Upper lobe of left lung (tissue), 6 donors: ENCODE results near the gene RASSF7. TPM values are rescaled to one million over a fixed set of nuclear protein-coding genes. Genes with fewer than 3 reads are reported as not detected.

Experiments
- ATAC-seq, 2 donors: fragments of 200-7000 bp; cut with Tn5 transposase; one replicate each; pipeline ENCODE4 v1.9.1; 2022; ENCODE audit warnings: mild to moderate bottlenecking in 2 of 2, moderate library complexity in 2 of 2; ENCODE audit not compliant: low FRiP score in 2 of 2
- DNase-seq, 2 donors: peaks; one replicate each; pipeline ENCODE4 v3.0.0-alpha.2; 2019 to 2020
- H3K27ac ChIP-seq, 4 donors: fragments of 200-600 bp; sonication (generic); one replicate each; pipeline ENCODE4 v1.5.1; 2016 to 2019
- H3K27me3 ChIP-seq, 4 donors: fragments of 200-600 bp; sonication (generic); one replicate each; pipeline ENCODE4 v1.5.1; 2017 to 2019
- H3K36me3 ChIP-seq, 4 donors: fragments of 200-600 bp; sonication (generic); one replicate each; pipeline ENCODE4 v1.5.1; 2016 to 2019
- H3K4me1 ChIP-seq, 4 donors: fragments of 200-600 bp; sonication (generic); one replicate each; pipeline ENCODE4 v1.5.1; 2018 to 2019
- H3K4me3 ChIP-seq, 4 donors: fragments of 200-600 bp; sonication (generic); one replicate each; pipeline ENCODE4 v1.5.1; 2017 to 2019; ENCODE audit warnings: mild to moderate bottlenecking in 2 of 4, moderate library complexity in 1 of 4
- H3K9me3 ChIP-seq, 4 donors: fragments of 200-600 bp; sonication (generic); one replicate each; pipeline ENCODE4 v1.5.1; 2018 to 2019
- CTCF ChIP-seq, 6 experiments: fragments of 450-650 bp in 4 of 6; fragments of 200-600 bp in 2 of 6; sonication (generic) in 2 of 6; IDR thresholded peaks; one replicate each; pipeline ENCODE4 v1.5.1; 2016 to 2019; ENCODE audit warnings: antibody characterized with exemption in 6 of 6
- EP300 ChIP-seq, 4 donors: sonication (generic); formaldehyde crosslinking; IDR thresholded peaks; one replicate each; pipeline ENCODE4 v1.5.1; 2017; ENCODE audit warnings: antibody characterized with exemption in 4 of 4, control low read depth in 2 of 4
- POLR2A ChIP-seq, 4 donors: fragments of 450-650 bp; IDR thresholded peaks; one replicate each; pipeline ENCODE4 v1.5.1; 2016 to 2017; ENCODE audit warnings: antibody characterized with exemption in 4 of 4, mild to moderate bottlenecking in 2 of 4
- POLR2AphosphoS5 ChIP-seq, 2 donors: sonication (generic); formaldehyde crosslinking; IDR thresholded peaks; one replicate each; pipeline ENCODE4 v1.5.1; 2017; ENCODE audit warnings: antibody characterized with exemption in 2 of 2
- WGBS, 2 donors: methylation state at CpG; one replicate each; pipeline ENCODE4 v1.1.5; 2017 to 2018; 5-methylcytosine and 5-hydroxymethylcytosine counted together
- total RNA-seq, 6 donors: library from RNA; depleted of rRNA in 4 of 6; stranded (reverse); fragments of >200 nt in 4 of 6; gene quantifications; one replicate each; pipeline versions ENCODE4 v1.1.0 to v1.2.1, GENCODE V29; 2016 to 2021
- donor health status: DM: no; HTN: no; CAD: no; lungs with moderate emphysema.
- donor health status: DM: no; HTN: yes; CAD: no; lungs with severe emphysema.

The RASSF7 gene
- total RNA-seq, 6 donors from 2014 or later = 80.2 to 222 (median 129) TPM

GRCh38 chr11:578276-579035, 17.7 kb downstream of the RASSF7 start:
- DNase-seq = no peak
- H3K4me3 ChIP-seq = no peak overlapping the region
- TF ChIP-seq CTCF (IDR thresholded peaks at IDR 0.05) (no peak), POLR2AphosphoS5 (IDR thresholded peaks at IDR 0.05) (no peak), EP300 (IDR thresholded peaks at IDR 0.05) (no peak), POLR2A (IDR thresholded peaks at IDR 0.05) (no peak)

GRCh38 chr11:579830-580601, 19.2 kb downstream of the RASSF7 start:
- no peak overlapping the region for H3K4me3 ChIP-seq
- no peaks in the 10 kb centered on the region for H3K27me3 ChIP-seq
- DNase-seq (no peak), ATAC-seq (no peak)
- no peaks in the 10 kb centered on the region for H3K9me3 ChIP-seq
- 83 to 91% methylated on average over 15 to 20 of the region's 20 CpGs for WGBS, 2 donors
- no peak overlapping the region for H3K27ac ChIP-seq
- TF ChIP-seq EP300 (IDR thresholded peaks at IDR 0.05) = no peak
- no peak for TF ChIP-seq POLR2AphosphoS5 (IDR thresholded peaks at IDR 0.05)
- H3K36me3 ChIP-seq = peaks cover 4 to 28% (median 24%) of the 10 kb centered on the region in 4 donors
- H3K4me1 ChIP-seq = peaks cover 34 to 49% (median 38%) of the 10 kb centered on the region in 4 donors

More at GRCh38 chr11:578276-579035, 17.7 kb downstream of the RASSF7 start:
- Histone ChIP-seq H3K27me3 (no peaks in the 10 kb centered on the region), H3K36me3 (peaks cover 4 to 19% (median 15%) of the 10 kb centered on the region in 4 donors), H3K4me1 (peaks cover 44 to 59% (median 49%) of the 10 kb centered on the region in 4 donors), H3K27ac (no peak overlapping the region), H3K9me3 (no peaks in the 10 kb centered on the region)
- ATAC-seq = no peak
- WGBS, 2 donors = 79 to 81% methylated on average over 20 to 21 of the region's 21 CpGs

- peaks cover 4 to 36% (median 27%) of the 10 kb centered on the region in 4 donors for H3K36me3 ChIP-seq
- WGBS, 2 donors = 88 to 91% methylated on average over 14 of the region's 14 CpGs
- H3K9me3 ChIP-seq = no peaks in the 10 kb centered on the region
- H3K4me3 ChIP-seq = no peak overlapping the region
- peaks cover 29 to 43% (median 33%) of the 10 kb centered on the region in 4 donors for H3K4me1 ChIP-seq
- TF ChIP-seq POLR2A (IDR thresholded peaks at IDR 0.05) (no peak), EP300 (IDR thresholded peaks at IDR 0.05) (no peak), CTCF (IDR thresholded peaks at IDR 0.05) (no peak), POLR2AphosphoS5 (IDR thresholded peaks at IDR 0.05) (no peak)
- DNase-seq = peak in 1 of 2 donors; percentile 59
- H3K27ac ChIP-seq = no peak overlapping the region
- no peaks in the 10 kb centered on the region for H3K27me3 ChIP-seq
- ATAC-seq = no peak
These were observed 20.6 kb downstream of the RASSF7 start for GRCh38 chr11:581342-581741.

- Histone ChIP-seq H3K4me3 (no peak overlapping the region), H3K27me3 (no peaks in the 10 kb centered on the region), H3K9me3 (no peaks in the 10 kb centered on the region), H3K27ac (no peak overlapping the region), H3K36me3 (peaks cover 4 to 40% (median 31%) of the 10 kb centered on the region in 4 donors), H3K4me1 (peaks cover 29 to 43% (median 33%) of the 10 kb centered on the region in 4 donors)
- ATAC-seq (no peak), DNase-seq (peak in 1 of 2 donors; percentile 47)
- 82 to 86% methylated on average over 17 of the region's 17 CpGs for WGBS, 2 donors
- no peak for TF ChIP-seq CTCF (IDR thresholded peaks at IDR 0.05)
- TF ChIP-seq EP300 (IDR thresholded peaks at IDR 0.05) = no peak
- no peak for TF ChIP-seq POLR2A (IDR thresholded peaks at IDR 0.05)
- no peak for TF ChIP-seq POLR2AphosphoS5 (IDR thresholded peaks at IDR 0.05)
These were observed 21.0 kb downstream of the RASSF7 start for GRCh38 chr11:581752-582151.

GRCh38 chr11:584287-584686, 23.5 kb downstream of the RASSF7 start:
- Histone ChIP-seq H3K27ac (no peak overlapping the region), H3K4me3 (no peak overlapping the region), H3K4me1 (peaks cover 8 to 29% (median 14%) of the 10 kb centered on the region in 4 donors), H3K9me3 (no peaks in the 10 kb centered on the region), H3K27me3 (no peaks in the 10 kb centered on the region), H3K36me3 (peaks cover 4 to 64% (median 54%) of the 10 kb centered on the region in 4 donors)
- ATAC-seq (no peak), DNase-seq (peak in 1 of 2 donors; percentile 57)
- WGBS, 2 donors = 94 to 98% methylated on average over 10 of the region's 10 CpGs
- TF ChIP-seq POLR2AphosphoS5 (IDR thresholded peaks at IDR 0.05) (no peak), CTCF (IDR thresholded peaks at IDR 0.05) (no peak), EP300 (IDR thresholded peaks at IDR 0.05) (no peak), POLR2A (IDR thresholded peaks at IDR 0.05) (no peak)
